ENCODE measurements around the gene TJAP1. TPM values are rescaled to one million over a fixed set of nuclear protein-coding genes. Genes with fewer than 3 reads are reported as not detected.

TJAP1 gene
- total RNA-seq, 1 donor from 2014 or later = 38.7 TPM

- peaks cover 36% of the 10 kb centered on the region for H3K4me1 Mint-ChIP-seq (ENCODE audit: unreplicated experiment)
- no peak overlapping the region for H3K27ac Mint-ChIP-seq (ENCODE audit: unreplicated experiment)
- no peak for DNase-seq (ENCODE audit: extremely low spot score, unreplicated experiment)
- no peak for TF ChIP-seq CTCF (IDR thresholded peaks at IDR 0.05)
- H3K4me3 Mint-ChIP-seq (ENCODE audit: unreplicated experiment) = no peak overlapping the region
- peaks cover 7% of the 10 kb centered on the region for H3K36me3 Mint-ChIP-seq (ENCODE audit: unreplicated experiment)
- no peaks in the 10 kb centered on the region for H3K27me3 Mint-ChIP-seq (ENCODE audit: unreplicated experiment)
- H3K9me3 Mint-ChIP-seq (ENCODE audit: unreplicated experiment) = no peaks in the 10 kb centered on the region
Observed at GRCh38 chr6:43433148-43433547, 44.2 kb upstream of the TJAP1 start.

- no peak overlapping the region for H3K27ac Mint-ChIP-seq (ENCODE audit: unreplicated experiment)
Observed at GRCh38 chr6:43434001-43434840, 43.1 kb upstream of the TJAP1 start.

GRCh38 chr6:43434943-43435342, 42.4 kb upstream of the TJAP1 start:
- no peak overlapping the region for H3K27ac Mint-ChIP-seq (ENCODE audit: unreplicated experiment)
- H3K36me3 Mint-ChIP-seq (ENCODE audit: unreplicated experiment) = peaks cover 7% of the 10 kb centered on the region
- no peak for DNase-seq (ENCODE audit: extremely low spot score, unreplicated experiment)
- no peaks in the 10 kb centered on the region for H3K9me3 Mint-ChIP-seq (ENCODE audit: unreplicated experiment)
- H3K4me3 Mint-ChIP-seq (ENCODE audit: unreplicated experiment) = no peak overlapping the region
- no peaks in the 10 kb centered on the region for H3K27me3 Mint-ChIP-seq (ENCODE audit: unreplicated experiment)
- H3K4me1 Mint-ChIP-seq (ENCODE audit: unreplicated experiment) = peaks cover 25% of the 10 kb centered on the region
- no peak for TF ChIP-seq CTCF (IDR thresholded peaks at IDR 0.05)

More at GRCh38 chr6:43434001-43434840, 43.1 kb upstream of the TJAP1 start:
- Mint-ChIP-seq H3K4me3 (ENCODE audit: unreplicated experiment) (no peak overlapping the region), H3K9me3 (ENCODE audit: unreplicated experiment) (no peaks in the 10 kb centered on the region), H3K4me1 (ENCODE audit: unreplicated experiment) (peaks cover 25% of the 10 kb centered on the region), H3K27me3 (ENCODE audit: unreplicated experiment) (no peaks in the 10 kb centered on the region), H3K36me3 (ENCODE audit: unreplicated experiment) (peaks cover 7% of the 10 kb centered on the region)
- DNase-seq (ENCODE audit: extremely low spot score, unreplicated experiment) = no peak
- TF ChIP-seq CTCF (IDR thresholded peaks at IDR 0.05) = no peak

GRCh38 chr6:43435682-43436437, 41.5 kb upstream of the TJAP1 start:
- Mint-ChIP-seq H3K36me3 (ENCODE audit: unreplicated experiment) (peaks cover 9% of the 10 kb centered on the region), H3K27me3 (ENCODE audit: unreplicated experiment) (no peaks in the 10 kb centered on the region), H3K27ac (ENCODE audit: unreplicated experiment) (peak overlapping the region; percentile 93), H3K4me1 (ENCODE audit: unreplicated experiment) (peaks cover 25% of the 10 kb centered on the region), H3K9me3 (ENCODE audit: unreplicated experiment) (no peaks in the 10 kb centered on the region), H3K4me3 (ENCODE audit: unreplicated experiment) (no peak overlapping the region)
- no peak for TF ChIP-seq CTCF (IDR thresholded peaks at IDR 0.05)
- DNase-seq (ENCODE audit: extremely low spot score, unreplicated experiment) = no peak

Data from osteocyte (in vitro differentiated cells).